K562 (cell line): ENCODE data around the gene FAM20B. TPM values are rescaled to one million over a fixed set of nuclear protein-coding genes. Genes with fewer than 3 reads are reported as not detected.

Experiments used
- ATAC-seq: fragments of 200-7000 bp; cut with Tn5 transposase; 3 replicates; pipeline ENCODE4 v1.9.1; 2020; ENCODE audit warnings: moderate library complexity
- BruUV-seq: library from RNA; stranded (reverse); fragments of 400-500 nt; replicated peaks from 2 replicates; lab custom pipeline; 2021; lab: Mats Ljungman, UMichigan
- CTCF ChIA-PET: fragments of 300-600 bp; formaldehyde crosslinking; extraction: SDS; loops from one replicate; lab custom pipeline; 2021; ENCODE audit warnings: low intra/inter-chr PET ratio; lab: Yijun Ruan, JAX
- POLR2A ChIA-PET: fragments of 300-600, 350-650 bp; sonication (Branson Sonifier 250); formaldehyde crosslinking; extraction: SDS; loops from one replicate; lab custom pipeline; 2021; ENCODE audit warnings: antibody characterized with exemption, inconsistent platforms; lab: Yijun Ruan, JAX
- DNase-seq, 4 experiments: peaks; one replicate each; pipeline versions ENCODE4 v3.0.0 to v3.0.0-alpha.2; 2011 to 2018; ENCODE audit warnings: low spot score in 3 of 4, mixed read lengths in 3 of 4; ENCODE audit errors: extremely low read depth in 1 of 4
- FAIRE-seq: peaks from 2 replicates; lab custom pipeline; 2011; peaks lifted over from hg19 to GRCh38; lab: Jason Lieb, UNC
- H2AFZ ChIP-seq: 2 replicates; pipeline ENCODE4 v1.6.0; 2011; ENCODE audit warnings: low read depth, low read length, control low read depth, inconsistent platforms
- H3K27ac ChIP-seq: fragments of 200-600 bp; 3 replicates; pipeline ENCODE4 v1.8.0; 2011; ENCODE audit warnings: low read depth, mild to moderate bottlenecking, control low read depth, inconsistent platforms, low read length, moderate library complexity, mixed read lengths; ENCODE audit errors: extremely low read depth
- H3K27me3 ChIP-seq, 2 experiments: fragments of 300-600 bp in 1 of 2; 2 replicates in 1 of 2; 3 replicates in 1 of 2; pipeline versions ENCODE4 v1.6.0 to v1.8.0; 2011; ENCODE audit warnings: inconsistent platforms in 2 of 2, low read length in 2 of 2, mild to moderate bottlenecking in 1 of 2, mixed read lengths in 1 of 2, moderate library complexity in 1 of 2; ENCODE audit not compliant: control insufficient read depth in 2 of 2, insufficient read depth in 2 of 2
- H3K36me3 ChIP-seq: fragments of 300-600 bp; 3 replicates; pipeline ENCODE4 v1.8.0; 2011; ENCODE audit warnings: mild to moderate bottlenecking, low read length, inconsistent platforms; ENCODE audit not compliant: control insufficient read depth, insufficient read depth
- H3K4me1 ChIP-seq, 2 experiments: fragments of 200-600 bp in 1 of 2; replicated peaks in 1 of 2; 2 replicates in 1 of 2; 3 replicates in 1 of 2; pipeline versions ENCODE4 v1.5.1 to v1.8.0; 2011; ENCODE audit warnings: inconsistent platforms in 2 of 2, low read length in 2 of 2, mild to moderate bottlenecking in 1 of 2, mixed read lengths in 1 of 2, moderate library complexity in 1 of 2; ENCODE audit not compliant: control insufficient read depth in 2 of 2, insufficient read depth in 2 of 2
- H3K4me2 ChIP-seq: 2 replicates; pipeline ENCODE4 v1.6.1; 2011; ENCODE audit warnings: low read length, control low read depth, inconsistent platforms, mixed read lengths; ENCODE audit not compliant: insufficient read depth
- H3K4me3 ChIP-seq: fragments of 200-600 bp; sonication (generic), shearing (Covaris generic); 2 replicates; pipeline ENCODE4 v1.5.1; 2016; ENCODE audit warnings: control low read depth, inconsistent platforms
- H3K79me2 ChIP-seq: fragments of 200-600 bp; 3 replicates; pipeline ENCODE4 v1.8.0; 2011; ENCODE audit warnings: low read length, inconsistent platforms; ENCODE audit not compliant: control insufficient read depth, insufficient read depth
- H3K9ac ChIP-seq, 2 experiments: 2 replicates each; pipeline versions ENCODE4 v1.6.0 to v1.6.1; 2011; ENCODE audit warnings: low read depth in 2 of 2, low read length in 2 of 2, control low read depth in 1 of 2, inconsistent platforms in 1 of 2, mild to moderate bottlenecking in 1 of 2, mixed read lengths in 1 of 2; ENCODE audit not compliant: insufficient read depth in 1 of 2
- H3K9me1 ChIP-seq: one replicate; pipeline ENCODE4 v1.6.0; 2011; ENCODE audit warnings: inconsistent platforms, mild to moderate bottlenecking, low read length, moderate library complexity; ENCODE audit not compliant: control insufficient read depth, insufficient read depth
- H3K9me3 ChIP-seq: replicated peaks from 2 replicates; pipeline ENCODE4 v1.5.1; 2011; ENCODE audit warnings: low read depth, low read length, inconsistent platforms; ENCODE audit not compliant: control insufficient read depth, insufficient read depth
- H4K20me1 ChIP-seq: replicated peaks from 2 replicates; pipeline ENCODE4 v1.6.1; 2011; ENCODE audit warnings: low read length, inconsistent platforms, mixed read lengths; ENCODE audit not compliant: control insufficient read depth, insufficient read depth
- ADNP ChIP-seq: fragments of 200-800 bp; sonication (Bioruptor generic); IDR thresholded peaks from 2 replicates; pipeline ENCODE4 v1.6.1; 2016; ENCODE audit warnings: missing genetic modification characterization, missing compliant biosample characterization
- ATF3 ChIP-seq, 2 experiments: fragments of 450-650 bp in 1 of 2; sonication (generic) in 1 of 2; formaldehyde crosslinking in 1 of 2; IDR thresholded peaks in 1 of 2; conservative IDR thresholded peaks in 1 of 2; 2 replicates each; pipeline versions ENCODE4 v1.6.1 to v1.8.1; 2016 to 2023; ENCODE audit warnings: mild to moderate bottlenecking in 2 of 2, moderate library complexity in 2 of 2, inconsistent platforms in 1 of 2, missing genetic modification reagents in 1 of 2
- CUX1 ChIP-seq: fragments of 200-800 bp; sonication (Bioruptor generic); IDR thresholded peaks from 2 replicates; pipeline ENCODE4 v1.6.1; 2016; ENCODE audit warnings: missing genetic modification characterization, missing compliant biosample characterization
- HMG20A ChIP-seq: fragments of 450-650 bp; formaldehyde crosslinking; conservative IDR thresholded peaks from 2 replicates; pipeline ENCODE4 v1.4.0; 2020; ENCODE audit warnings: mild to moderate bottlenecking, mixed read lengths
- KAT8 ChIP-seq: fragments of 450-650 bp; IDR thresholded peaks from 2 replicates; pipeline ENCODE4 v1.6.1; 2016; ENCODE audit warnings: low read depth, mild to moderate bottlenecking
- LCOR ChIP-seq: sonication (generic); formaldehyde crosslinking; IDR thresholded peaks from 2 replicates; pipeline ENCODE4 v1.8.0; 2022; ENCODE audit warnings: mild to moderate bottlenecking, missing genetic modification reagents
- RAD21 ChIP-seq, 2 experiments: fragments of 250-450 bp in 1 of 2; fragments of 450-650 bp in 1 of 2; sonication (Bioruptor Pico) in 1 of 2; formaldehyde crosslinking in 1 of 2; IDR thresholded peaks in 1 of 2; conservative IDR thresholded peaks in 1 of 2; 2 replicates each; pipeline versions ENCODE4 v1.4.0 to v1.8.0; 2020 to 2022; ENCODE audit warnings: mild to moderate bottlenecking in 2 of 2, moderate library complexity in 1 of 2
- SMC3 ChIP-seq: conservative IDR thresholded peaks from 2 replicates; pipeline ENCODE4 v1.6.1; 2011; ENCODE audit warnings: low read depth, low read length, improper control_type of control experiment; ENCODE audit not compliant: insufficient read depth
- TAF1 ChIP-seq: IDR thresholded peaks from 2 replicates; pipeline ENCODE4 v1.6.1; 2011; ENCODE audit warnings: mild to moderate bottlenecking, low read length, moderate library complexity; ENCODE audit not compliant: insufficient read depth, control insufficient read depth, severe bottlenecking; ENCODE audit errors: extremely low read depth
- TCF3 ChIP-seq: sonication (generic); formaldehyde crosslinking; IDR thresholded peaks from 2 replicates; pipeline ENCODE4 v1.4.0; 2020; ENCODE audit warnings: mild to moderate bottlenecking, missing genetic modification reagents
- ZBTB7A ChIP-seq: IDR thresholded peaks from 2 replicates; pipeline ENCODE4 v1.6.1; 2011; ENCODE audit warnings: low read depth, mild to moderate bottlenecking, low read length, moderate library complexity, borderline replicate concordance; ENCODE audit not compliant: control insufficient read depth
- ZKSCAN3 ChIP-seq: fragments of 250-450 bp; sonication (Bioruptor Pico); IDR thresholded peaks from 2 replicates; pipeline ENCODE4 v1.4.0; 2020
- WGBS: fragments of 100-300 bp; shearing (Covaris generic); methylation state at CpG from one replicate; pipeline ENCODE4 v1.1.6; 2016; ENCODE audit warnings: low coverage, mixed read lengths; ENCODE audit not compliant: insufficient coverage; ENCODE audit errors: missing lambda C conversion rate; 5-methylcytosine and 5-hydroxymethylcytosine counted together
- in situ Hi-C: fragments of 300-500 bp; cut with MboI; formaldehyde crosslinking; loops from 4 replicates; pipeline ENCODE4 v1.15.0; 2018; ENCODE audit warnings: inconsistent platforms, mixed read lengths
- intact Hi-C: fragments of 100-400 bp; cut with micrococcal nuclease; formaldehyde crosslinking; loops from 2 replicates; pipeline ENCODE4 v1.14.2; 2022
- polyA plus RNA-seq, 8 experiments: library from polyadenylated mRNA; depleted of rRNA in 4 of 8; stranded (reverse) in 5 of 8; unstranded in 3 of 8; fragments of >200 nt; fragmentation: Nextera tagmentation in 2 of 8; fragmentation: Illumina TruSeq in 1 of 8; extraction: Ambion mirVana in 2 of 8; extraction: Trizol in 1 of 8; gene quantifications; 2 replicates each; pipeline versions ENCODE4 v1.2.1 to v1.2.3, GENCODE V29; 2011 to 2014; ENCODE audit warnings: inconsistent platforms in 1 of 8, missing spikeins in 1 of 8
- total RNA-seq, 7 experiments: library from RNA; depleted of rRNA in 6 of 7; stranded (reverse); fragments of >200 nt in 6 of 7; fragmentation: Illumina TruSeq in 2 of 7; extraction: Trizol in 2 of 7; gene quantifications; 2 replicates each; pipeline versions ENCODE4 v1.2.1 to v1.2.3, GENCODE V29; 2011 to 2021; ENCODE audit warnings: low replicate concordance in 1 of 7

Gene FAM20B
- total and polyA plus RNA-seq, 9 of the 15 experiments (the other 6 are each of a cell fraction or from before 2014, with no cell fraction given), result 7.2 to 67.5 (median 42.9) TPM

GRCh38 chr1:179061360-179062282 lies 35.9 kb downstream of the FAM20B start (continued):
- TF ChIP-seq SMC3 (no peak), HMG20A (CRISPR knock-in tag) (no peak), ATF3 (IDR thresholded peaks at IDR 0.05) (peak; percentile 82), ATF3 (CRISPR knock-in tag; conservative IDR thresholded peaks at IDR 0.05) (no peak), RAD21 (CRISPR knock-in tag; conservative IDR thresholded peaks at IDR 0.05 in 1 of 2, IDR thresholded peaks at IDR 0.05 in 1 of 2) (0 out of 4 replicates have a peak, but pooled peaks of 1 of the 2 experiments have one; percentile 1), TCF3 (CRISPR knock-in tag) (0 out of 2 replicates have a peak, but pooled peaks have one; percentile 2), TAF1 (no peak)

- no peak overlapping the region for H3K9ac ChIP-seq
- CTCF ChIA-PET, result no interaction called here
- in situ Hi-C loops (no loop called here), intact Hi-C loops (loop anchor here (5.0 kb wide), 2 partner anchors 284 to 299 kb away; no protein-coding TSS in a partner anchor)
- H3K4me2 ChIP-seq, result no peak overlapping the region
- WGBS, result 95% methylated on average over 4 of the region's 4 CpGs
- H3K4me1 ChIP-seq, result peaks cover 1 to 3% of the 10 kb centered on the region in 2 experiments
- H4K20me1 ChIP-seq, result no peaks in the 10 kb centered on the region
- DNase-seq (no peak), ATAC-seq (no peak), FAIRE-seq (no peak)
- H2AFZ ChIP-seq, result no peak overlapping the region
- H3K79me2 ChIP-seq, result peaks cover 5% of the 10 kb centered on the region; the same call in 2 of the 3 replicates
- peaks cover 79% of the 10 kb centered on the region for H3K36me3 ChIP-seq
- BruUV-seq, result no TSS peak
- POLR2A ChIA-PET, result interaction anchor here (0.7 to 1.7 kb wide), 4 partner anchors 9 to 30 kb away, joined by 3 to 4 read pairs (median 4); no protein-coding TSS in a partner anchor
- no peak overlapping the region for H3K27ac ChIP-seq
- H3K4me3 ChIP-seq, result no peak overlapping the region
- H3K9me1 ChIP-seq, result no peaks in the 10 kb centered on the region
- H3K27me3 ChIP-seq, result no peaks in the 10 kb centered on the region
- H3K9me3 ChIP-seq, result no peaks in the 10 kb centered on the region
- no peak for TF ChIP-seq KAT8
- no peak for TF ChIP-seq ZKSCAN3 (CRISPR knock-in tag)
- no peak for TF ChIP-seq ADNP (tag)
- TF ChIP-seq ZBTB7A, result no peak
- no peak for TF ChIP-seq CUX1 (CRISPR knock-in tag)
- no peak for TF ChIP-seq LCOR (CRISPR knock-in tag)
These were observed 40.8 kb downstream of the FAM20B start for GRCh38 chr1:179066471-179066870.
